ENCODE results near the gene SMAD3.

Gene SMAD3

DNA sequence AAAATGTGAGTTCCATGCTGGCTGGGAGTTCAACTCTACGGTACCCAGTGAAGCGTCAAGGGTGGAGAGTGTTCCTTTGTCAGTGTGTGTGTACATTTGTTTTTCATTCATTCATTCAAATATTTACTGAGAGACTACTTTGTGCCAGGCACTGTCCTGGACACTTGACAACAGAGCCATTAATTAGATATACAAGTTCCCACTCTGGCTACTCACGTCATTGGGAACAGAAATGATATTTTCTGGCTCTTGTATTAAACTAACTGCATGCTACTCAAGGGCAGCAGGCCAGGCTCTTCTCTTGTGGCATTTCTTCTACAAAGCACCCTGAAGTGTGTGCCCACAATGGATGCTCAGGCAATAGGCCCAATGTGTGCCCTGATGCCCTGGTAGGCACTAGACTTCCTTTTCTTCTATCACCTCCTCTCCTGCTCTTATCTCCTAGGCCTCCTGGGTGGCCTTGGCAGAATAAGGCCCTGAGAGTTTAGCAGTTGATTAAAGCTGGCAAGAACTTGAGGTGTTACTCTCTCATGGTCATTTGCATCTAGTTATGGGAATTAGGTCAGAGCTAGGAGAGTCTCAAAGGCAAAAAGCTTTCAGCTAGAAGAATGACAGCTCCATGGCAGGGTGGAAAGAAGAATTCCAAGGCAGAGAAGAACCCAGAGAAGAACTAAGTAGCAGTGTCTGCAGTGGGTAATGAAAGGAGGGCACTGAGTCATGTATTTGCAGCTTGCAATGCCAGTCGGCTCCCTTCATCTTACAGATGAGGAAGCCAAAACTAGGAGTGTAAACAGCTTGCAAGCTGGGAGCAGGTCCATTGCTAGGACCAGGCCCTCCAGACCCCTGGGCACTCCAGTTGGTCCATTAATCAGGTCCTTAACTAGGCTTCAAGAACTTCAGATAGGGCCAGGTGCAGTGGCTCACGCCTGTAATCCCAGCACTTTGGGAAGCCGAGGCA is 14.0 kb upstream of the SMAD3 start:
- no peaks in the 10 kb centered on the region for H3K9me3 ChIP-seq (ENCODE audit: severe bottlenecking)
- no peak overlapping the region for H3K27ac ChIP-seq

DNA sequence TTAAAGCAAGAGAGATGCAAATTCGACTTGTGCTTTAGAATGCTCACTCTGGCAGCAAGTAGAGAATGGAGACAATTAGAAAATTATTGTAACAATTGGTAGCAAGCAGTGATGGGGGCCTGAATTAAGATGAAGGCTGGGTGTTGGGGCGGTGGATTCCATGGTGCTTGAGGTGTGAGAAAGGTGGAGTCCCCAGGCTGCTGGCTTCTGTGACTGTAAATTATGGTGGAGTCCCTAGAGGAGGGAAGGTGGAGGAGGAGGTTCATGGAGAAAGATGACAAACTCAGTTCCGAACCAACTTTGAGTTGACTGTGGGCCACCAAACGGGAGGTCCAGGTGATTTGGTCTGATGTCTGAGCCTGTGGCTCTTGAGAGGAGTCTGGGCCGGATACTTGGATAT is 10.7 kb upstream of the SMAD3 start:
- Histone ChIP-seq H3K9me3 (ENCODE audit: severe bottlenecking) (no peaks in the 10 kb centered on the region), H3K4me3 (ENCODE audit: low read depth, low read length) (no peak overlapping the region), H3K27ac (no peak overlapping the region), H3K36me3 (no peaks in the 10 kb centered on the region), H3K27me3 (ENCODE audit: insufficient read depth, low read depth, severe bottlenecking) (no peaks in the 10 kb centered on the region)
- TF ChIP-seq, protein P1, sequence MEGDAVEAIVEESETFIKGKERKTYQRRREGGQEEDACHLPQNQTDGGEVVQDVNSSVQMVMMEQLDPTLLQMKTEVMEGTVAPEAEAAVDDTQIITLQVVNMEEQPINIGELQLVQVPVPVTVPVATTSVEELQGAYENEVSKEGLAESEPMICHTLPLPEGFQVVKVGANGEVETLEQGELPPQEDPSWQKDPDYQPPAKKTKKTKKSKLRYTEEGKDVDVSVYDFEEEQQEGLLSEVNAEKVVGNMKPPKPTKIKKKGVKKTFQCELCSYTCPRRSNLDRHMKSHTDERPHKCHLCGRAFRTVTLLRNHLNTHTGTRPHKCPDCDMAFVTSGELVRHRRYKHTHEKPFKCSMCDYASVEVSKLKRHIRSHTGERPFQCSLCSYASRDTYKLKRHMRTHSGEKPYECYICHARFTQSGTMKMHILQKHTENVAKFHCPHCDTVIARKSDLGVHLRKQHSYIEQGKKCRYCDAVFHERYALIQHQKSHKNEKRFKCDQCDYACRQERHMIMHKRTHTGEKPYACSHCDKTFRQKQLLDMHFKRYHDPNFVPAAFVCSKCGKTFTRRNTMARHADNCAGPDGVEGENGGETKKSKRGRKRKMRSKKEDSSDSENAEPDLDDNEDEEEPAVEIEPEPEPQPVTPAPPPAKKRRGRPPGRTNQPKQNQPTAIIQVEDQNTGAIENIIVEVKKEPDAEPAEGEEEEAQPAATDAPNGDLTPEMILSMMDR (IDR thresholded peaks at IDR 0.05; ENCODE audit: low read depth, low read length): no peak
- no peak for DNase-seq

More for the DNA sequence above, 14.0 kb upstream of the SMAD3 start:
- DNase-seq: no peak
- TF ChIP-seq, protein P1 (IDR thresholded peaks at IDR 0.05; ENCODE audit: low read depth, low read length): no peak
- no peak overlapping the region for H3K4me3 ChIP-seq (ENCODE audit: low read depth, low read length)
- no peaks in the 10 kb centered on the region for H3K36me3 ChIP-seq
- no peaks in the 10 kb centered on the region for H3K27me3 ChIP-seq (ENCODE audit: insufficient read depth, low read depth, severe bottlenecking)

DNA sequence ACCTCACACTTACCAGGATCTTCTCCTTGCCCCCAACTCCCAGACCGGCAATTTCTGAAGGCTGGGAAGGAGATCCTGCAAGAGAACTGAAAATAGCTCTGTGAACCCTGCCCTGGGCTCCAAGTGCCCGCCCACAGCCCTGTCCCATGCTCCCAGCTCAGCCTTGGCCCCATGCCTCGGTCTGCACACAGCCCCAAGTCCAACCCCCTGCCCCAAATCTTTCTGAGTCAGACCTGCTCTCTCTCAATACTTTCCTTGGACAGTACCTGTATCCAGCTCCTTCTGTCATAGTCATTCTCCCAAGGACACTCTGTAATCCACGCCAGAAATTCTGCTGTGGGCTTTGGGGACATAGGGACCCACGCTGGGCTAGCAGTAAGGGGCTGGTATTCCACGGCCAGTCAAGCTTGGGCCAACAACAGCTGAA is 6.3 kb upstream of the SMAD3 start:
- H3K4me3 ChIP-seq (ENCODE audit: low read depth, low read length): no peak overlapping the region
- no peak overlapping the region for H3K27ac ChIP-seq

DNA sequence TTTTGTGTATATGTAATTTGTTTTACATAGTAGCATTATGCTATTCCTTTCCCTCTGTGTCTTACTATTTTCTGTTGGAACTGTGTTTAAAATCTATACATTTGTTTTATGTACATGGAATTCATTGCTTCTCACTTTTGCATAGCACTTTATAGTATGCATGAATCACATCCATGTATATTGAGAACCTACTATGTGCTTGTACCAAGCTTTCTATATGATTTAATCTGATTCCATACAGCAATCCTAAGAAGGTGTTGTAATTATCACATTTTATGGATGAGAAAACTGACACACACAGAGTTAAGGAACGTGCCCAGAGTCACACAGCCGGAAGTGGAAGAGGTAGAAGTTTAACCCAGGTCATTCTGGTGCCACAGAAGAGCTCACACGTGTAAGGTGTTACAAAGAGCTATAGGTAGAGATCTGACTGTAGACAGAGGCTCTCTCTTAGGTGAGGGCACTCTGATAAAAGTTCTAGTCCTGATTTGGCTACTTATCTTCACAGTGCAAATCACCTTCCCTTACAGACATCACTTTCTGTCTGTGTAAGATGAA is 3.5 kb upstream of the SMAD3 start:
- H3K4me3 ChIP-seq (ENCODE audit: low read depth, low read length): no peak overlapping the region
- TF ChIP-seq, protein P1 (IDR thresholded peaks at IDR 0.05; ENCODE audit: low read depth, low read length): no peak
- DNase-seq: no peak
- no peaks in the 10 kb centered on the region for H3K27me3 ChIP-seq (ENCODE audit: insufficient read depth, low read depth, severe bottlenecking)
- H3K9me3 ChIP-seq (ENCODE audit: severe bottlenecking): no peaks in the 10 kb centered on the region
- H3K27ac ChIP-seq: no peak overlapping the region
- H3K36me3 ChIP-seq: no peaks in the 10 kb centered on the region

More for the DNA sequence above, 6.3 kb upstream of the SMAD3 start:
- Histone ChIP-seq H3K27me3 (ENCODE audit: insufficient read depth, low read depth, severe bottlenecking) (no peaks in the 10 kb centered on the region), H3K9me3 (ENCODE audit: severe bottlenecking) (no peaks in the 10 kb centered on the region), H3K36me3 (no peaks in the 10 kb centered on the region)
- no peak for DNase-seq
- TF ChIP-seq, protein P1 (IDR thresholded peaks at IDR 0.05; ENCODE audit: low read depth, low read length): no peak

DNA sequence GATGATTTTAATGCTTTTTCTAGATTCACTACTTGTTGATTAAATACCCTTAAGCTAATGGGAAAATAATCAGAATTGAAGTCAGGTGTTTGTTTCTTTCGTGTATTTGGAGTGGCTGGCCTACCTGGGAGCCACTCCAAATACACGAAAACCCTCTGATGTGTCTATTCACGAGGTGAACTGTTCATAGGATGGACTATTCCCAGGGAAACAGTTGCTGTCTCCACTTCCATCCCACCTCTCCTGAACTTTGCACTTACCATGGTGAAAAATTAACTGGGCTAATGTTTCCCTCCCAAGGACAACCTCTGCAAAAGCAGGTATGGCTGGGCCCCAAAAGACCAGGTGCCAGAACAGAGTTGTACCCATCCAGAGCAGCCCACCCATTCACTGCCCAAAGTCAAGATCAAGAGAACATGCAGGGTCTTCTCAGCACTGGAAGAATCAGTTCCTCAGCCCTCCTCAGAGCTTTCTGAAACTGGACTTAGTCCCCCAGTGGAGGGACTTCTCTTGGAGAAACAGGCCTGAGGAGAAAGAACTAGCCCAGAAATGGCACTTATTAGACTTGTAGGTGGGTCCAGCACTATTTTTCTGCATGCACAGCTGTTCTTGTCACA is 2.9 kb upstream of the SMAD3 start:
- H3K36me3 ChIP-seq: no peaks in the 10 kb centered on the region

More for the DNA sequence above, 2.9 kb upstream of the SMAD3 start:
- Histone ChIP-seq H3K27ac (no peak overlapping the region), H3K27me3 (ENCODE audit: insufficient read depth, low read depth, severe bottlenecking) (no peaks in the 10 kb centered on the region), H3K9me3 (ENCODE audit: severe bottlenecking) (no peaks in the 10 kb centered on the region), H3K4me3 (ENCODE audit: low read depth, low read length) (no peak overlapping the region)
- TF ChIP-seq, protein P1 (IDR thresholded peaks at IDR 0.05; ENCODE audit: low read depth, low read length): no peak
- DNase-seq: no peak
